SK-N-SH (cell line): ENCODE measurements around the gene ZNF541. TPM values are rescaled to one million over a fixed set of nuclear protein-coding genes. Genes with fewer than 3 reads are reported as not detected.

Experiments used
- CTCF ChIA-PET: fragments of 300-600, 350-600 bp; formaldehyde crosslinking; extraction: SDS; loops from one replicate; lab custom pipeline; 2021; lab: Yijun Ruan, JAX
- POLR2A ChIA-PET: fragments of 350-600 bp; sonication (Branson Sonifier 250); formaldehyde crosslinking; extraction: SDS; loops from one replicate; lab custom pipeline; 2020; ENCODE audit warnings: antibody characterized with exemption, inconsistent platforms; lab: Yijun Ruan, JAX
- DNase-seq: peaks from one replicate; pipeline ENCODE4 v3.0.0; 2012
- H2AFZ ChIP-seq: fragments of 200-600 bp; sonication (generic); 2 replicates; pipeline ENCODE4 v1.8.1; 2016; ENCODE audit warnings: antibody characterized with exemption, mild to moderate bottlenecking, low read depth
- H3F3A ChIP-seq: fragments of 200-600 bp; sonication (generic); replicated peaks from 2 replicates; pipeline ENCODE3; 2016; ENCODE audit warnings: antibody characterized with exemption, mild to moderate bottlenecking; ENCODE audit not compliant: insufficient read depth
- H3K27ac ChIP-seq, 2 experiments: fragments of 200-500 bp in 1 of 2; fragments of 200-600 bp in 1 of 2; sonication (Bioruptor generic) in 1 of 2; sonication (generic), shearing (Covaris generic) in 1 of 2; 2 replicates each; pipeline versions ENCODE4 v1.5.1 to v1.6.1; 2014 to 2016; ENCODE audit warnings: low read depth in 2 of 2, inconsistent platforms in 1 of 2, low read length in 1 of 2, mild to moderate bottlenecking in 1 of 2, mixed read lengths in 1 of 2
- H3K27me3 ChIP-seq: fragments of 200-600 bp; sonication (generic), shearing (Covaris generic); 2 replicates; pipeline ENCODE4 v1.6.1; 2016; ENCODE audit warnings: mixed run types; ENCODE audit not compliant: insufficient read depth
- H3K36me3 ChIP-seq, 2 experiments: fragments of 200-500 bp in 1 of 2; fragments of 200-600 bp in 1 of 2; sonication (Bioruptor generic) in 1 of 2; sonication (generic) in 1 of 2; replicated peaks in 1 of 2; 2 replicates each; pipeline versions ENCODE3 to v1.5.1; 2014 to 2016; ENCODE audit warnings: low read length in 1 of 2, mild to moderate bottlenecking in 1 of 2; ENCODE audit not compliant: insufficient read depth in 2 of 2, control insufficient read depth in 1 of 2
- H3K4me1 ChIP-seq, 2 experiments: fragments of 200-500 bp in 1 of 2; fragments of 200-600 bp in 1 of 2; sonication (Bioruptor generic) in 1 of 2; sonication (generic), shearing (Covaris generic) in 1 of 2; 2 replicates each; pipeline versions ENCODE4 v1.5.1 to v1.6.1; 2014 to 2016; ENCODE audit warnings: low read depth in 1 of 2, low read length in 1 of 2, mixed run types in 1 of 2; ENCODE audit not compliant: insufficient read depth in 2 of 2, control insufficient read depth in 1 of 2
- H3K4me2 ChIP-seq: fragments of 200-600 bp; sonication (generic), shearing (Covaris generic); 2 replicates; pipeline ENCODE4 v1.6.1; 2017; ENCODE audit warnings: mixed run types
- H3K4me3 ChIP-seq, 2 experiments: fragments of 200-500 bp in 1 of 2; fragments of 200-600 bp in 1 of 2; sonication (Bioruptor generic) in 1 of 2; sonication (generic), shearing (Covaris generic) in 1 of 2; 2 replicates each; pipeline versions ENCODE4 v1.5.1 to v1.8.1; 2014 to 2016; ENCODE audit warnings: low read depth in 2 of 2, inconsistent platforms in 1 of 2, low read length in 1 of 2, mild to moderate bottlenecking in 1 of 2, mixed read lengths in 1 of 2, moderate library complexity in 1 of 2
- H3K79me2 ChIP-seq: fragments of 200-600 bp; sonication (generic); 2 replicates; pipeline ENCODE4 v1.8.1; 2017; ENCODE audit warnings: mild to moderate bottlenecking; ENCODE audit not compliant: insufficient read depth
- H3K9ac ChIP-seq: fragments of 200-600 bp; sonication (generic); 2 replicates; pipeline ENCODE4 v1.6.1; 2017; ENCODE audit warnings: mixed run types
- H3K9me2 ChIP-seq: fragments of 200-600 bp; sonication (generic); 2 replicates; pipeline ENCODE4 v1.6.1; 2017; ENCODE audit warnings: mixed run types
- H3K9me3 ChIP-seq: fragments of 200-600 bp; sonication (generic); 2 replicates; pipeline ENCODE4 v1.6.1; 2017; ENCODE audit warnings: mixed run types, mild to moderate bottlenecking, moderate library complexity
- H4K20me1 ChIP-seq: fragments of 200-600 bp; sonication (generic); 2 replicates; pipeline ENCODE4 v1.6.1; 2017; ENCODE audit warnings: mild to moderate bottlenecking, mixed run types; ENCODE audit not compliant: insufficient read depth
- FOXJ3 ChIP-seq: sonication (generic); formaldehyde crosslinking; IDR thresholded peaks from 2 replicates; pipeline ENCODE4 v1.5.1; 2020; ENCODE audit warnings: mild to moderate bottlenecking, missing genetic modification reagents
- FOXM1 ChIP-seq: IDR thresholded peaks from 2 replicates; pipeline ENCODE4 v1.4.0; 2012; ENCODE audit warnings: low read depth, mild to moderate bottlenecking
- GABPA ChIP-seq: IDR thresholded peaks from 2 replicates; pipeline ENCODE4 v1.4.0; 2012; ENCODE audit warnings: low read depth, mild to moderate bottlenecking
- IRF3 ChIP-seq: fragments of 150-350 bp; IDR thresholded peaks from 2 replicates; pipeline ENCODE4 v1.6.1; 2016; ENCODE audit warnings: mild to moderate bottlenecking, low read depth, low read length
- MAX ChIP-seq: IDR thresholded peaks from 2 replicates; pipeline ENCODE4 v1.4.0; 2012; ENCODE audit warnings: low read depth
- PBX3 ChIP-seq: IDR thresholded peaks from 2 replicates; pipeline ENCODE4; 2012
- RAD21 ChIP-seq: IDR thresholded peaks from 2 replicates; pipeline ENCODE4 v1.6.1; 2012; ENCODE audit warnings: mild to moderate bottlenecking, low read length
- REST ChIP-seq: IDR thresholded peaks from 2 replicates; pipeline ENCODE4 v1.6.1; 2012; ENCODE audit warnings: mild to moderate bottlenecking, low read depth, low read length, moderate library complexity
- RXRA ChIP-seq: IDR thresholded peaks from 2 replicates; pipeline ENCODE4 v1.4.0; 2012; ENCODE audit warnings: low read depth, mild to moderate bottlenecking, borderline replicate concordance
- SMC3 ChIP-seq: IDR thresholded peaks from 2 replicates; pipeline ENCODE4 v1.6.1; 2012; ENCODE audit warnings: low read depth, low read length, improper control_type of control experiment
- TAF1 ChIP-seq: IDR thresholded peaks from 2 replicates; pipeline ENCODE4 v1.6.1; 2012; ENCODE audit warnings: low read depth, mild to moderate bottlenecking, low read length, moderate library complexity, borderline replicate concordance
- TCF12 ChIP-seq: IDR thresholded peaks from 2 replicates; pipeline ENCODE4 v1.4.0; 2012
- TEAD4 ChIP-seq: IDR thresholded peaks from 2 replicates; pipeline ENCODE4 v1.4.0; 2012; ENCODE audit warnings: mild to moderate bottlenecking, borderline replicate concordance; ENCODE audit not compliant: insufficient read depth
- USF2 ChIP-seq: fragments of 150-350 bp; IDR thresholded peaks from 2 replicates; pipeline ENCODE4 v1.6.1; 2017; ENCODE audit warnings: antibody characterized with exemption, low read length, low read depth, borderline replicate concordance
- ZBTB33 ChIP-seq: IDR thresholded peaks from 2 replicates; pipeline ENCODE4 v1.4.0; 2012; ENCODE audit warnings: low read depth, borderline replicate concordance
- WGBS: methylation state at CpG from one replicate; pipeline ENCODE4 v1.1.6; 2017; ENCODE audit warnings: low lambda C conversion rate; 5-methylcytosine and 5-hydroxymethylcytosine counted together
- polyA plus RNA-seq, 3 experiments: library from polyadenylated mRNA; depleted of rRNA; stranded (reverse); fragments of >200 nt; gene quantifications; 2 replicates each; pipeline ENCODE4 v1.2.3, GENCODE V29; 2012

The ZNF541 gene
- polyA plus RNA-seq, 1 of the 3 experiments (the other 2 are of a cell fraction): 0.08 TPM

GRCh38 chr19:47581605-47582319 is 8.8 kb upstream of the ZNF541 start:
- TF ChIP-seq SMC3 (no peak), IRF3 (no peak), TCF12 (no peak)
- no peaks in the 10 kb centered on the region for H3K4me1 ChIP-seq
- no peak for DNase-seq
- H3K4me3 ChIP-seq: no peak overlapping the region
- H3K27me3 ChIP-seq: no peaks in the 10 kb centered on the region
- CTCF ChIA-PET: no interaction called here
- POLR2A ChIA-PET: no interaction called here
- H3K4me2 ChIP-seq: 0 out of 2 replicates have a peak overlapping the region, but pooled peaks have one; percentile 66
- no peak overlapping the region for H2AFZ ChIP-seq
- H3K36me3 ChIP-seq: no peaks in the 10 kb centered on the region
- no peak overlapping the region for H3K9ac ChIP-seq
- WGBS: 83% methylated on average over 6 of the region's 6 CpGs
- no peaks in the 10 kb centered on the region for H3K9me3 ChIP-seq
- no peaks in the 10 kb centered on the region for H3K9me2 ChIP-seq
- H3K79me2 ChIP-seq: no peaks in the 10 kb centered on the region
- H3F3A ChIP-seq: peaks cover 9% of the 10 kb centered on the region
- no peak overlapping the region for H3K27ac ChIP-seq
- no peaks in the 10 kb centered on the region for H4K20me1 ChIP-seq

GRCh38 chr19:47580397-47580796 is 7.4 kb upstream of the ZNF541 start:
- H2AFZ ChIP-seq: no peak overlapping the region
- no peak overlapping the region for H3K9ac ChIP-seq
- no peaks in the 10 kb centered on the region for H3K9me3 ChIP-seq
- H3K4me2 ChIP-seq: no peak overlapping the region
- no peaks in the 10 kb centered on the region for H3K27me3 ChIP-seq
- no peaks in the 10 kb centered on the region for H4K20me1 ChIP-seq
- H3K4me3 ChIP-seq: no peak overlapping the region
- no peaks in the 10 kb centered on the region for H3K9me2 ChIP-seq
- no peak overlapping the region for H3K27ac ChIP-seq
- peaks cover 9% of the 10 kb centered on the region for H3F3A ChIP-seq
- TF ChIP-seq MAX: no peak
- no peak for TF ChIP-seq SMC3
- no peak for TF ChIP-seq FOXJ3 (CRISPR knock-in tag)
- TF ChIP-seq RXRA: no peak
- no peak for TF ChIP-seq USF2
- no peak for TF ChIP-seq TAF1
- TF ChIP-seq GABPA: no peak
- TF ChIP-seq RAD21: no peak
- TF ChIP-seq TEAD4: no peak
- no peak for TF ChIP-seq PBX3
- no peak for TF ChIP-seq REST
- no peak for TF ChIP-seq ZBTB33
- TF ChIP-seq FOXM1: no peak
- no peaks in the 10 kb centered on the region for H3K36me3 ChIP-seq
- DNase-seq: no peak
- ChIA-PET CTCF (no interaction called here), POLR2A (no interaction called here)
- H3K4me1 ChIP-seq: no peaks in the 10 kb centered on the region
- 16% methylated on average over 3 of the region's 3 CpGs for WGBS
- H3K79me2 ChIP-seq: no peaks in the 10 kb centered on the region
